GM18873 (cell line): ENCODE data around the gene SRGN.
A peak's percentile ranks its signal among the peaks of the same experiment; 100 is the strongest.
"Not testable (repeated sequence)": the region's sequence is repeated elsewhere in the genome, so short reads cannot be mapped to it uniquely, and the experiment has no call there.

Source experiments
- ATAC-seq: cut with Tn5 transposase; IDR thresholded peaks from one replicate; pipeline ENCODE4 v1.9.1; 2021; ENCODE audit warnings: mild to moderate bottlenecking, moderate library complexity, moderate number of reproducible peaks; ENCODE audit not compliant: unreplicated experiment, low FRiP score

SRGN gene

GRCh38 chr10:69087590-69088470 lies at the start of gene SRGN:
TSS of gene SRGN (plus strand) at chr10:69088103. CDS start at chr10:69088158, 55 bp downstream.
- ATAC-seq = peak; percentile 53

DNA sequence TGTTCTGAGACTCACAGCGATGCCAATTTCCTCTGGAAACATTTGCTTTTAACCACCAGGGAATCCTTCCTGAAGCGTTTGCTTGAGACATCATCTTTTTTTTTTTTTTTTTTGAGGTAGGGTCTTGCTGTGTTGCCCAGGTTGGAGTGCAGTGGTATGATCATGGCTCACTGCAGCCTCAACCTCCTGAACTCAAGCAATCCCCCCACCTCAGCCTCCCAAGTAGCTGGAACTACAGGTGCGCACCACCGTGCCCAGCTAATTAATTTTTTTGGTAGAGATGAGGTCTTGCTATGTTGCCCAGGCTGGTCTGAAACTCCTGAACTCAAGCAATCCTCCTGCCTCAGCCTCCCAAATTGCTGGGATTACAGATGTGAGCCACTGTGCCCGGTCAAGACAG lies 47.0 kb upstream of the SRGN start:
- ATAC-seq = not testable (repeated sequence)

GRCh38 chr10:69042417-69042816 lies 45.5 kb upstream of the SRGN start:
- ATAC-seq = no peak

- no peak for ATAC-seq
Observed at GRCh38 chr10:69042838-69043237, 45.1 kb upstream of the SRGN start.

GRCh38 chr10:69043931-69044531 lies 43.9 kb upstream of the SRGN start:
- ATAC-seq = peak; percentile 49

GRCh38 chr10:69044546-69044945 lies 43.4 kb upstream of the SRGN start:
- no peak for ATAC-seq

- ATAC-seq = peak; percentile 51
Observed at GRCh38 chr10:69045441-69046300, 42.2 kb upstream of the SRGN start.

- no peak for ATAC-seq
Observed at GRCh38 chr10:69047111-69047832, 40.6 kb upstream of the SRGN start.

DNA sequence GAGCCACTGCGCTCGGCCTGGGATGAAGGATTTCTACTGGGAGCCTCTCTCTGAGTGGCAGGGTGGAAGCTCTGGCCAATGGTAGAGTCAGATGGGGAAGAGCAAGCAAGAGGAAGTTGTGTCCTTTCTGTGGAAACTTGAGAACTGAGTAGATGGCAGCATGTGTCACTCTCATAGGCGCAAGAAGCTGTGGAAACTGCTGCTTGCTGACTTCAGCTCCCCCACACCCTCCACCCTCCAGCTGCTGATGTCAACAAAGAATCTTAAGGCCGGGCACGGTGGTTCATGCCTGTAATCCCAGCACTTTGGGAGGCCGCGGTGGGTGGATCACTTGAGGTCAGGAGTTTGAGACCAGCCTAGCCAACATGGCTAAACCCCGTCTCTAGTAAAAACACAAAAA lies 39.8 kb upstream of the SRGN start:
- no peak for ATAC-seq

DNA sequence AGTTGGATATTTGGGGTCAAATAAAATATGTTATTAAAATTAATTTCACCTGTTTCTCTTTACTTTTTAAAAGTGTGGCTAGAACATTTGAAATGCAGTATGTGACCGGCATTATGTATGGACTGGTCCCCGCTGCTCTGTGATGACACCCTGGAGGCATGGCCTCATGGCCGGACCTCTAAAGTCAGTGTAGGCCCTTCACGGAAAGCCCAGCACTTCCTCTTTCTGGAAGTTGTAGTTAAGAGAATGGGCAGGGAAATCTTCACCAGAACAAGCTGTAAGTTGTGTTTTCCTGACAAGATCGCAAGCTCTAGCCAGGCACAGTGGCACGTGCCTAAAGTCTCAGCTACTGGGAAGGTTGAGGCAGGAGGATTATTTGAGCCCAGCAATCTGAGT lies 38.3 kb upstream of the SRGN start:
- no peak for ATAC-seq

DNA sequence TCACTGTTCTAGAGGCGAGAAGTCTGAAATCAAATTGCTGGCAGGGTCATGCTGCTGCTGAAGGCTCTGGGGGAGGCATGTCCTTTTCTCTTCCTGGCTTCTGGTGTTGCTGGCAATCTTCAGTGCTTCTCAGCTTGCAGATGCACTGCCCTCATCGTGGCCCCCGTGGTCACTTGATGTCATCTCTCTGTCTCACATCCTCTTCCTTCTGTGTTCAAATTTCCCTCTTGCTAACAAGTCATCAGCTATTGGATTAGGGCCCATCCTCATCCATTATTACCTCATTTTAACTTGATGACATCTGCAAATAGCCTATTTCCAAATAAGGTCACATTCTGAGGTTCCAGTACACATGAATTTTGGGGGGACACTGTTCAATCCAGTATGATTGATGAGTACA lies 36.6 kb upstream of the SRGN start:
- no peak for ATAC-seq

DNA sequence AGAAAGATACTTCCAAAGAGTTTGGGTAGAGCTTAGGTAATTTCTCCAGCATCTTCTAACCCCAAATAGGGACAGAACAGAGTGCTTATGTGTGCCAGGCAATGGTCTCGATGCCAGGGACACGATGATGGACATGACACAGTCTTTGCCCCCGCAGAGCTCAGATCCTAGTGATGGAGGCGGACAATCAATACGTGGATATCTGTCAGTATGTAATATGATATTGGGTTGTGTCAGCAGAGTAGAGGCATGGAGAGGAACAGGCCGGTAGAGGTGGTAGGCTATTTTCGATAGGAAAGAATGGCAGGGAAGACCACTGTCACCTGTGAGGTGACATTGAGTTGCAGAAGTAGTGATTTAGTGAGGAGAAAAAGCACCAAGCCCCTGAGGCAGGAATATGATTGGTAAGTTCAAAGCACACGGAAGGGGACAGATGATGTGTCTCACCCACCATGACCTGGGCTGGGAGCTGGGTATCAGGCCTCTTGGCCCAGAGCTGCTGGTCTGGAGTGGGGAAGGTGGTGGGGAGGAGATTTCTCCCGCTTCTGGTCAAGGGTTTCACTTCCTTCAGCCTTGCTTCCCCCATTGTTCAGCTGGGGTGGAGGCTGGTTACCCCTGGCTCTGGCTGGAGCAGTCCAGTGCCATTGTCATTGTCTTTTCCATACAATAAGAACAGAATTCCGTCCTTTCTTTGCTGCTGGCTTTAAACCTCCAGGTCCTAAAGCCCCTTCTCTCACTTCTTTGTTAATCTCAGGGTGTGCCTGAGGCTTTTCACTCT lies 36.0 kb upstream of the SRGN start:
- no peak for ATAC-seq

GRCh38 chr10:69052736-69053135 lies 35.2 kb upstream of the SRGN start:
- no peak for ATAC-seq

DNA sequence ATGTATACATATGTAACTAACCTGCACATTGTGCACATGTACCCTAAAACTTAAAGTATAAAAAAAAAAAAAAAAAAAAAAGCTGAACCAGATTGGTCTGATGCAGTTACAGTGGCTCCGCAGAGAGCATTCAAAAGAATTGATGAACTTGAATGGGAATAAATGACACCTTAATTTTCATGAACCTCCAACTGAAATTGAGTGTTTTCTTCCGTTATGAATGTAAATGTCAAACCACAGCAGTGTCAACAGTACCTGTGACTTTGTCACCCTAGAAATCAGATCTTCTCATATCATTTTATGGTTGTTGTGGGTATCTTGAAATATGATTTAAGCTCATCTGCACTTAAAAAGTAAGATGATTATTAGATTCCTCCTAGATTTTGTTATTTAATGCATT lies 32.7 kb upstream of the SRGN start:
- no peak for ATAC-seq

DNA sequence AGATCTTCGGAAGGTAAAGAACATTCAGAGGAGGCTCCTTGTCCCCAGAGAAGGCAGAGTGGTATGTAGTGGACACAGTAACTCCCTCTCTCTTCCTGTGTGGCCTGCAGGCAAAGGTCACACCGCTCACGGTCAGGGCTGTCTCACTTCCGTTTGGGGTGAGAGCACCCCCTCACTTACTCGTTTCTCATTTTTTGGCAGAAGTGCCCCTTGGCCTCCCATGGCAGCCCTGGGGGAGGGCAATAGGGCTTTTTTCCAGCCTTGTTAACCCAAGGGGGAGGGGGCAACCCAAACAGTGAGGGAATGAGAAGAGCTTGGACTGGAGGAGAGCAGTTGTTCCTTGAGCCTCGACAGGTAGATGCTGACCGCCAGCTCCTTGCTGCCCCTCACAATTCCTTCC lies 31.8 kb upstream of the SRGN start:
- ATAC-seq = no peak

DNA sequence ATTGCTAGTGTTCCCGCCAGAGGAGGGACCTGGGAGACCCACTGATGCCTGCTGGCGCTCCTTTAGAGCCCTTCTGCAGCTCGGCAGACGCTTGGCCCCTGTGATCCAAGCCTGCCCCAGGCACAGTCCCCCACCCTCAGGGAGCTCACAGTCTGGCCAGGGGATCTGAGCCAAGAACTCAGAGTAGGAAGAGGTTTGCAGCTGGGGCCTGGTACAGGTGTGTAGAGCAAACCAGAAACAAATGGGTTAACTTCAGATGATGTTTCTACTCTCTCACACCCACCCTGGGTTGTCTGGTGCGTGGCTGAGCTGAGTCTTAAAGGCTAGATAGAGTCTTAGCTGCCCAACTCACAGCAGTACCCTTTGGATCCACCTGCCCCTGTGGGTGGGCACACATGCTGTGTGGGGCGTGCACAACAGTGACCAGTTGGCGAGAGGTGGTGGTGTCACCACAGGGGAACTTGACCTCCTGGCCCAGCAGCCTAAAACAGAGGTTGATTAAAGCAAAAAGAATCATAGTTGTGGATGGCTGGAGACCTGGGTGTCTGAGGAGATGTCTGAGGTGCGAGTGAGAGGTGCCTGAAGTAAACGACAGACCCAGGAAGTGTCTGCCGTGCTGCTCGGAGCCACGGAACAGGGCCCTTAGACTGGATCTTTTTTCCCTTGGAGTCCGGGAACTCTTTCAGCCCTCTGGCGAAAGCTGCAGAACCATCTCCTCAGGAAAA lies 31.2 kb upstream of the SRGN start:
- no peak for ATAC-seq

- no peak for ATAC-seq
Observed at GRCh38 chr10:69057261-69057950, 30.5 kb upstream of the SRGN start.

DNA sequence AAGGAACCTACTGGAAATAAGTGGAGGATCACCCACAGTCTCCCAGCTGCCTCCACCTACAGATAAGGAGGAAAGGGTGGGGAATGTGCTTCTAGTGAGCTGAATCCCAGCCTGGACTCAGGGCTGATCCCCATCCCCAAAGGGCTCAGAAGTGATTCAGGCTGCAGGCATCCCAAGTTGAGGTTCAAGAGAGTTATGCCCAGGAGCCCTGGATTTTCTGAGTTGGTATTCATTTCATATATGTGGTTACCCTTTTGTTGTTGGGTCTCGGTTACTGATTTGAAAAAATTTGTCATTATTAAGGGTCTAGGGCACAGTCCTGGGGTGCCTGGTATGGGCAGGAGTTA lies 30.0 kb upstream of the SRGN start:
- no peak for ATAC-seq
